Caco-2 (cell line): ENCODE results near the gene TNFSF11. TPM values are rescaled to one million over a fixed set of nuclear protein-coding genes. Genes with fewer than 3 reads are reported as not detected.

Source experiments
- BruUV-seq: library from RNA; stranded (reverse); fragments of 400-500 nt; replicated peaks from 2 replicates; lab custom pipeline; 2021; lab: Mats Ljungman, UMichigan
- CTCF ChIA-PET: fragments of 300-600 bp; sonication (Branson Sonifier 250); formaldehyde crosslinking; loops from one replicate; lab custom pipeline; 2022; ENCODE audit warnings: antibody characterized with exemption; lab: Charles Lee
- POLR2A ChIA-PET: fragments of 300-600 bp; sonication (Branson Sonifier 250); formaldehyde crosslinking; loops from one replicate; lab custom pipeline; 2022; ENCODE audit warnings: antibody characterized with exemption; lab: Charles Lee
- DNase-seq, 2 experiments: peaks; one replicate each; pipeline versions ENCODE4 v3.0.0 to v3.0.0-alpha.2; 2020 to 2022
- H3K27me3 ChIP-seq: replicated peaks from 2 replicates; pipeline ENCODE4 v1.6.0; 2011; ENCODE audit warnings: low read length; ENCODE audit not compliant: control insufficient read depth, insufficient read depth
- H3K36me3 ChIP-seq: 2 replicates; pipeline ENCODE4 v1.5.1; 2011; ENCODE audit warnings: low read length; ENCODE audit not compliant: control insufficient read depth, insufficient read depth
- H3K4me1 ChIP-seq: fragments of 250-450 bp; sonication (Bioruptor Pico); 2 replicates; pipeline ENCODE4 v1.5.1; 2020; ENCODE audit warnings: mild to moderate bottlenecking
- H3K4me3 ChIP-seq: 2 replicates; pipeline ENCODE4 v1.5.1; 2011; ENCODE audit warnings: low read depth, mild to moderate bottlenecking, control low read depth, low read length
- H3K9me3 ChIP-seq: fragments of 250-450 bp; sonication (Bioruptor Pico); 2 replicates; pipeline ENCODE4 v1.5.1; 2020; ENCODE audit warnings: mild to moderate bottlenecking, moderate library complexity
- H3K27ac Mint-ChIP-seq: one replicate; pipeline ENCODE4 v1.8.0; 2022; ENCODE audit warnings: mixed read lengths; ENCODE audit not compliant: unreplicated experiment
- H3K27me3 Mint-ChIP-seq: one replicate; pipeline ENCODE4 v1.8.0; 2022; ENCODE audit warnings: mixed read lengths; ENCODE audit not compliant: insufficient read depth, unreplicated experiment
- H3K36me3 Mint-ChIP-seq: one replicate; pipeline ENCODE4 v1.8.0; 2022; ENCODE audit warnings: mild to moderate bottlenecking, mixed read lengths; ENCODE audit not compliant: insufficient read depth, unreplicated experiment
- H3K4me1 Mint-ChIP-seq: one replicate; pipeline ENCODE4 v1.8.0; 2022; ENCODE audit warnings: low read depth, mixed read lengths; ENCODE audit not compliant: unreplicated experiment
- H3K4me3 Mint-ChIP-seq: one replicate; pipeline ENCODE4 v1.8.0; 2022; ENCODE audit warnings: mild to moderate bottlenecking, moderate library complexity, mixed read lengths; ENCODE audit not compliant: unreplicated experiment
- H3K9me3 Mint-ChIP-seq: one replicate; pipeline ENCODE4 v1.8.0; 2022; ENCODE audit warnings: mixed read lengths; ENCODE audit not compliant: unreplicated experiment
- intact Hi-C: fragments of 100-400 bp; cut with micrococcal nuclease; formaldehyde crosslinking; loops from one replicate; pipeline ENCODE4 v1.10.0; 2022; ENCODE audit not compliant: unreplicated experiment
- total RNA-seq: library from RNA; stranded (reverse); gene quantifications from 2 replicates; pipeline ENCODE4 v1.2.3, GENCODE V29; 2022
- TF ChIP-seq, protein P1 (sequence below), 2 experiments: fragments of 200-600 bp in 1 of 2; IDR thresholded peaks; 1 replicate in 1 of 2; 2 replicates in 1 of 2; pipeline versions ENCODE4 v1.5.1 to v1.8.0; 2011 to 2022; ENCODE audit warnings: antibody characterized with exemption in 1 of 2, control low read depth in 1 of 2, inconsistent platforms in 1 of 2, low read depth in 1 of 2, low read length in 1 of 2, mild to moderate bottlenecking in 1 of 2, moderate library complexity in 1 of 2; ENCODE audit not compliant: insufficient read depth in 1 of 2, severe bottlenecking in 1 of 2, unreplicated experiment in 1 of 2

Gene TNFSF11
- total RNA-seq, 1 experiment from 2014 or later = not detected

DNA sequence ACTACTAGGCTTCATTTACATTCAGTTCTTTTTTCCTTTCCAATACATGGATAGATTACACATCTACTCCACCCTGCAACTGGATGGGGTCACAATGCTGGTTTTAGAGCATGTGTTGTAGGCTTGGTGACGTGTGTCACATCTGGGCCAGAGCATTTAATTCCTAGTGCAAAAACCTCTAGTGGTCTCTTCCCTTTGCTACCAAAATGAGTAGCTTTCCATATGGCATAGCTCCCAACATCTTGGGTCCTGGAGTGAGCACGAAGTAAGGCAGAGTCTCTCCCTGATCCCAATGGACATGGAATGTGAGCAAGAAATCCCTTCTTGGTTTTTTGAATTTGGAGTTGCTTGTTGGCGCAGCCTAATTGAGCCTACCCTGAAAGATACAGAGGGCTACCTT, 51.7 kb downstream of the TNFSF11 start:
- Histone ChIP-seq H3K9me3 (no peaks in the 10 kb centered on the region), H3K4me3 (no peak overlapping the region), H3K27me3 (peaks cover 1% of the 10 kb centered on the region; the same call in 1 of the 2 replicates), H3K36me3 (no peaks in the 10 kb centered on the region), H3K4me1 (no peaks in the 10 kb centered on the region)
- intact Hi-C loops = no loop called here
- ChIA-PET POLR2A (no interaction called here), CTCF (no interaction called here)
- Mint-ChIP-seq H3K9me3 (no peaks in the 10 kb centered on the region), H3K36me3 (no peaks in the 10 kb centered on the region), H3K27me3 (peaks cover 24% of the 10 kb centered on the region), H3K4me3 (no peak overlapping the region), H3K27ac (no peak overlapping the region), H3K4me1 (no peaks in the 10 kb centered on the region)
- TF ChIP-seq, protein P1, sequence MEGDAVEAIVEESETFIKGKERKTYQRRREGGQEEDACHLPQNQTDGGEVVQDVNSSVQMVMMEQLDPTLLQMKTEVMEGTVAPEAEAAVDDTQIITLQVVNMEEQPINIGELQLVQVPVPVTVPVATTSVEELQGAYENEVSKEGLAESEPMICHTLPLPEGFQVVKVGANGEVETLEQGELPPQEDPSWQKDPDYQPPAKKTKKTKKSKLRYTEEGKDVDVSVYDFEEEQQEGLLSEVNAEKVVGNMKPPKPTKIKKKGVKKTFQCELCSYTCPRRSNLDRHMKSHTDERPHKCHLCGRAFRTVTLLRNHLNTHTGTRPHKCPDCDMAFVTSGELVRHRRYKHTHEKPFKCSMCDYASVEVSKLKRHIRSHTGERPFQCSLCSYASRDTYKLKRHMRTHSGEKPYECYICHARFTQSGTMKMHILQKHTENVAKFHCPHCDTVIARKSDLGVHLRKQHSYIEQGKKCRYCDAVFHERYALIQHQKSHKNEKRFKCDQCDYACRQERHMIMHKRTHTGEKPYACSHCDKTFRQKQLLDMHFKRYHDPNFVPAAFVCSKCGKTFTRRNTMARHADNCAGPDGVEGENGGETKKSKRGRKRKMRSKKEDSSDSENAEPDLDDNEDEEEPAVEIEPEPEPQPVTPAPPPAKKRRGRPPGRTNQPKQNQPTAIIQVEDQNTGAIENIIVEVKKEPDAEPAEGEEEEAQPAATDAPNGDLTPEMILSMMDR (IDR thresholded peaks at IDR 0.05; ENCODE audit: insufficient read depth in 1 of 2, low read depth in 1 of 2, low read length in 1 of 2, severe bottlenecking in 1 of 2, unreplicated experiment in 1 of 2) = no peak
- BruUV-seq = no TSS peak
- no peak for DNase-seq

DNA sequence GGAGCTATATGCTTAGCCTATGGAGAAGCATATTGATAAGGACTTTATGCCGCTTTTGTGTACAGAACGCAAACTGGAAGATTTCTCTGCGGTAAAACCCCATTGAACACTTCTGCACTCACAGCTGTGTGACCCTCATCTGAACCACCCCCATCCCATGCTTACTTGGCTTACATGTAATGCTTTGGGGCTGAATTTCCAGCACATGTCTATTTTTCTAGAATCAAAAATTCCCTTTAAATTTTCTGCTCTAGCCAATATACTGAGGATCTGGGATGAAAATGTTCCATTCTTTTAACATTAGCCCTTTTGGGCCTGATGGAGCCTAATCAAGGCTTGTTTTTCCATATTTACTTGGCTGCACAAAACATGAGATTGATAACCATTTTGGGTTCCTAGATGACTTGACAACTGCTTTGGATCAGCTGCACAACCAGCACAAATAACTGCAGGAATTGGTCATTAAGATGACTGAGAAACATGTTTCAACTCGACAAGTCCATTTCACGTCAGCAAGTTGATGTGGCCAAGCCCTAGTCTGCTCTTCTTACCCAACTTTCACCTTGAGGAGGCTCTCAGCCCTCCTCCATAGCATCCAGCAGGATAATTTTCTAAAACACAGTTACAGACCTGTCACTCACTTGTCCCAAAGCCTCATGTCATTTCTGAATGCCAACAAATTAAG, 52.4 kb downstream of the TNFSF11 start:
- no peaks in the 10 kb centered on the region for H3K9me3 ChIP-seq
- intact Hi-C loops = no loop called here
- POLR2A ChIA-PET = no interaction called here

DNA sequence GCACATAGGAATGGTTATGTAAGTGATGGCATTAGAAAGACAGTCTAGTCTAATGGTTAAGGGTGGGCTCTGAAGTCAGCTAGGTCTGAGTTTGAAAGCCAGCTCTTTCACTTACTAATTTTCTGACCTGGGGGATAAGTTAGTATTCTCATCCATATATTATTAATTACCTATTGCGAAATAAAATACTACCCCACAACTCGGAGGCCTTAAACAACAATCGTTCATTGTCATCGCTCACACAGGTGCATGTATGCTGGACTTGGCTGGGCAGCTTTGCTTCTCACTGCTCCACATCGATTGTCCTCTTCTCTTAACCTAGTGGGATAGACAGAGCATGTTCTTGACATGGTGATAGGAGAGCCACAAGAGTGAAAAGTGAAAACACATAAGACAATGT, 54.7 kb downstream of the TNFSF11 start:
- Histone ChIP-seq H3K27me3 (no peaks in the 10 kb centered on the region; the same call in 1 of the 2 replicates), H3K9me3 (no peaks in the 10 kb centered on the region), H3K36me3 (no peaks in the 10 kb centered on the region), H3K4me1 (no peaks in the 10 kb centered on the region), H3K4me3 (no peak overlapping the region)
- POLR2A ChIA-PET = no interaction called here
- intact Hi-C loops = no loop called here
- no peak overlapping the region for H3K4me3 Mint-ChIP-seq
- no TSS peak for BruUV-seq
- no peaks in the 10 kb centered on the region for H3K36me3 Mint-ChIP-seq
- H3K27ac Mint-ChIP-seq = no peak overlapping the region
- DNase-seq = no peak
- H3K9me3 Mint-ChIP-seq = no peaks in the 10 kb centered on the region
- peaks cover 19% of the 10 kb centered on the region for H3K27me3 Mint-ChIP-seq
- TF ChIP-seq, protein P1 (IDR thresholded peaks at IDR 0.05; ENCODE audit: insufficient read depth in 1 of 2, low read depth in 1 of 2, low read length in 1 of 2, severe bottlenecking in 1 of 2, unreplicated experiment in 1 of 2) = no peak
- no peaks in the 10 kb centered on the region for H3K4me1 Mint-ChIP-seq
- CTCF ChIA-PET = no interaction called here

More for the DNA sequence above, 52.4 kb downstream of the TNFSF11 start:
- CTCF ChIA-PET = no interaction called here
- Mint-ChIP-seq H3K27ac (no peak overlapping the region), H3K4me3 (no peak overlapping the region), H3K36me3 (no peaks in the 10 kb centered on the region), H3K27me3 (peaks cover 23% of the 10 kb centered on the region), H3K4me1 (no peaks in the 10 kb centered on the region), H3K9me3 (no peaks in the 10 kb centered on the region)
- Histone ChIP-seq H3K36me3 (no peaks in the 10 kb centered on the region), H3K27me3 (peaks cover 1% of the 10 kb centered on the region; the same call in 1 of the 2 replicates), H3K4me3 (no peak overlapping the region), H3K4me1 (no peaks in the 10 kb centered on the region)
- TF ChIP-seq, protein P1 (IDR thresholded peaks at IDR 0.05; ENCODE audit: insufficient read depth in 1 of 2, low read depth in 1 of 2, low read length in 1 of 2, severe bottlenecking in 1 of 2, unreplicated experiment in 1 of 2) = no peak
- DNase-seq = no peak
- no TSS peak for BruUV-seq
